GM19025 (cell line): ENCODE data around the gene DOHH.
"Not testable (repeated sequence)": the region's sequence is repeated elsewhere in the genome, so short reads cannot be mapped to it uniquely, and the experiment has no call there.

Experiments used
- ATAC-seq: cut with Tn5 transposase; IDR thresholded peaks from one replicate; pipeline ENCODE4 v1.9.1; 2021; ENCODE audit warnings: mild to moderate bottlenecking, low read depth, moderate library complexity; ENCODE audit not compliant: unreplicated experiment

The DOHH gene

GRCh38 chr19:3520166-3521103, 20.0 kb upstream of the DOHH start:
- ATAC-seq = no peak

- no peak for ATAC-seq
These were observed 18.7 kb upstream of the DOHH start for GRCh38 chr19:3519126-3519525.

- no peak for ATAC-seq
These were observed 18.2 kb upstream of the DOHH start for GRCh38 chr19:3518659-3519058.

- ATAC-seq = no peak
These were observed 17.8 kb upstream of the DOHH start for GRCh38 chr19:3518255-3518654.

- no peak for ATAC-seq
These were observed 17.2 kb upstream of the DOHH start for GRCh38 chr19:3517638-3518037.

GRCh38 chr19:3516675-3517207, 16.3 kb upstream of the DOHH start:
- no peak for ATAC-seq

GRCh38 chr19:3515891-3516422, 15.5 kb upstream of the DOHH start:
- no peak for ATAC-seq

GRCh38 chr19:3514930-3515329, 14.5 kb upstream of the DOHH start:
- ATAC-seq = no peak

- ATAC-seq = no peak
These were observed 13.0 kb upstream of the DOHH start for GRCh38 chr19:3513229-3514140.

GRCh38 chr19:3512562-3513228, 12.2 kb upstream of the DOHH start:
- no peak for ATAC-seq

GRCh38 chr19:3511506-3512251, 11.2 kb upstream of the DOHH start:
- ATAC-seq = no peak

GRCh38 chr19:3510727-3511126, 10.3 kb upstream of the DOHH start:
- ATAC-seq = no peak

GRCh38 chr19:3509566-3509989, 9.1 kb upstream of the DOHH start:
- no peak for ATAC-seq

- ATAC-seq = no peak
These were observed 8.5 kb upstream of the DOHH start for GRCh38 chr19:3508771-3509535.

- not testable (repeated sequence) for ATAC-seq
These were observed 7.7 kb upstream of the DOHH start for GRCh38 chr19:3508121-3508661.

GRCh38 chr19:3507371-3508120, 7.1 kb upstream of the DOHH start:
- ATAC-seq = no peak

GRCh38 chr19:3506384-3507340, 6.2 kb upstream of the DOHH start:
- no peak for ATAC-seq
